ENCODE data around the gene NEDD8.

Gene NEDD8

DNA sequence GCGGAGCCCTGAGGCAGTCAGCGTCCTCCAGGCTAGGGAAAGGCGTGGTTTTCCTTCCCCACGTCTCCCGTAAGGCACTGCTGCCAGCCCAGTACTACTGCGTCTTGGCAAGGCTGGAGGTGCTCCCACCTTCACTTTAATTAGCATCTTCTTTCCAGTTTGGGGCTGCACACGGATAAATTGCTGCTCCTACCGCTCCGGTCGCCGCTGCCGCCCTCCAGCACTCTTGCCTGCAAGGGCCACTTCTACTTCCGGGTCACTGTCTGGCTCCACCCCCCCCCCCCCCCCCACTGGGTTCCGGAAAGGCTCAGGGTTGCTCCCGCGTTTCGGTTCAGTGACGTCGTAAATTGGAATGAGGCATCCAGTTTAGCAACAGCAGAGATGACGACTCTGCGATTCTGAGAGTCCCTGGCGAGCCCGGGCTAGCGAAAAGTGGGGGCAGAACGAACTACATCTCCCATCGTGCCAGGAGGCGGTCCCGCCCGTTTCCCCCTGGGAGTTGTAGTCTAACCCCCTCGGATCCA lies at the start of gene NEDD8:
Gene NEDD8 (minus strand): TSS at position 247 of the 524 bp plus-strand sequence. CDS start 100 bp downstream, at position 147.
- DNase-seq: peak; percentile 82

DNA sequence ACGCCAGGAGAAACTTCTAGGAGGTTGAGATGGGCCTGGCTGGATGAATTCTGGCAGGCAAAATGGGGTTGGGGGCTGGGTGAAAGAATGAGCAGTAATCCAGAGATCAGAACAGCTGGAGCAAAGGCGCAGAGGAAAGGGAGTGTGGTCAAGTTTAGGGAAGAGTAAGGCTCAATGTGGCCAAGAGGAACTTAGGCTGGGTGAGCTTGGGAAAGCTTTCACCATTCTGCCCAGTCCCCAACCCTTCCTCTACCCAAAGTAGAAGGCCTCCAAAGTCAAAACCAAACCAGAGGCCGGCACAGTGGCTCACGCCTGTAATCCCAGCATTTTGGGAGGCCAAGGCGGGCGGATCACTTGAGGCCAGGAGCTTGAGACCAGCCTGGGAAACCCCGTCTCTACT lies 49.5 kb upstream of the NEDD8 start:
- no peak for DNase-seq

DNA sequence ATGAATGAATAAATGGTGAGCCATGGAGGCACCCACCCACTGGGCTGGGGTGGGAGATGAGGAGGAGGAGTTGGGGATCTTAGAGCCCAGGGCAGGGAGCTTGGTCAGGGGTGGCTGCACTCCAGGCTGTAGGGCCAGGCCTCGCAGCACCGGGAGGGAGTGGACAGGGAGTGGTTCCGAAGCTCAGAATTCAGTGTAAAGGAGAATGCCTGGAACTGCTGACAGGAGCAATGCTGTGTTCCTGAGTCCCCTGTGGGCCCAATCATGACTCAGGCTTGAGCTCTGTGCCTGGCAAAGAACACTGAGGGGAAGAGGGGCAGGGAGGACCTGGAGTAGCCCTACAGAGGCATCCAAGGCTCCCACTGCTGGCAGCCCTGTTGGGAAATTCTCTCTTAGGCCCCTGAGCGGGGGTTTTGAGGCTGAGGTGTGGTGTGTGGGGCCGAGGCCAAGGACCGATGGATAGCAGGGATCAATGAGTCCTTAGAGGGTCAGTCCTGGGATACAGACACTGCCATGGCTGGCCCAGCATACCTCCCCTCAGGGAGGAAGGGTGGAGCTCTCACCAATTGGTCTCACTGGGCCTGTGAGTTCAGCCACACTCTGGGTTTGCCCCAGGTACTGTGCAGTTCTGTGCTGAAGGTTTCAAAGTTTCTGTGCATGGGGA lies 48.8 kb upstream of the NEDD8 start:
- DNase-seq: no peak

DNA sequence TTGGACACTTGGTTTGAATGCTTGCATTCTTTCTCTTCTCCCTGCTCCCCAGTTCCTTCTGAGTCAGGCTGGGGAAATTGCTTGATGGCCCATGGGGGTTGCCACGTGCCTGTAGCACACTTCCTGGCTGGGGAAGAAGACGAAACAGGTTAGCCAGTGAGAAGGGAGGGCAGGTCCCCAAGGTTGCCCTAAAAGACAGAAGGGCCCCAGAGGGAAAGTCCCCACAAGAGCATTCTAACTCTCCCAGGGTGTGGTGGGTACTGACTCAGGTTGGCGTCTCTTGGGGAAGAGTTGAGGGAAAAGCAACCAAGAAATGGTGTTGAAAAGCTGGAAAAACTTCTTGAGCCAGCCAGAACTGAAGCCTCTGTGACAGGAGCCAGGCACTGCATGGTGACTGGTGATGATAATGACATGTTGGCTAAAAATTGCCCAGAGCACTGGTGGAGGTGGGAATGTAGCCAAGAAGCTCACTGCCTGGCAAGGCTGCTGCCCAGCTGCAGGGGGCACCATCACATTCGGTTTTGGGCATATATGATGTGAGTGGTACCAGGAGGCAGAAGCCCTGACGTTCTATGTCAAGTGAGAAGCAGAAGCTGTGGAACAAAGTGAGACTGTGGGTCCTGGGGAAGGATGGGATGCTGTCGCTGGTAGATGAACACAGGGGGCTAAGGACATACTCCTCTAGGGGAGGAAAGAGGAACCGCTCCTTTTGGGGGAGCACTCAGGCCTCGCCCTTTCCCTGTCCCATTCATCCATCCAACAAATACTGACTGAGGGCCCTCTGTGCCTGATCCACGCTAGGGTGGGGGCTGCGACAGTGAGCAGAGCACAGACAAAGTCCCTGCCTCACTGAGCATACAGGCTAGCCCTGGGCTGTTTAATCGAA lies 47.4 kb upstream of the NEDD8 start:
- no peak for DNase-seq

DNA sequence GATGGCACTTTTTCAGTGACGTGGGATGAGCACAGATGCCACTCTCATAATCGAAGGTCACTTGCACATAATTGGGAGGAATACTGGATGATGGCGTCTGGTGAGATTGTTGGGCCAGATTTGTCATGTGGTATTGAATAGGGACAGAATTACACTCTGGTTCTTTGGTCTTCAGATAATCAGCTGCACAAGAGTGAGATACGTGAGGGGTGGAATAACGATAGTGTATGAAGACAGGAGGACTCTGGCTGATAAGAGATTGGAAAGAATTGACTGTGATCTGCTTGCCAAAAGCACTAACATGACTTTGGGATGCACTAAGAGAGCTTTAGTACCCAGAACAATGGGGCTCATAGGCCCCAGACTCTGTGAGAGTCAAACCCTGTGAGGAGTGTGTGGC lies 46.3 kb upstream of the NEDD8 start:
- DNase-seq: no peak

DNA sequence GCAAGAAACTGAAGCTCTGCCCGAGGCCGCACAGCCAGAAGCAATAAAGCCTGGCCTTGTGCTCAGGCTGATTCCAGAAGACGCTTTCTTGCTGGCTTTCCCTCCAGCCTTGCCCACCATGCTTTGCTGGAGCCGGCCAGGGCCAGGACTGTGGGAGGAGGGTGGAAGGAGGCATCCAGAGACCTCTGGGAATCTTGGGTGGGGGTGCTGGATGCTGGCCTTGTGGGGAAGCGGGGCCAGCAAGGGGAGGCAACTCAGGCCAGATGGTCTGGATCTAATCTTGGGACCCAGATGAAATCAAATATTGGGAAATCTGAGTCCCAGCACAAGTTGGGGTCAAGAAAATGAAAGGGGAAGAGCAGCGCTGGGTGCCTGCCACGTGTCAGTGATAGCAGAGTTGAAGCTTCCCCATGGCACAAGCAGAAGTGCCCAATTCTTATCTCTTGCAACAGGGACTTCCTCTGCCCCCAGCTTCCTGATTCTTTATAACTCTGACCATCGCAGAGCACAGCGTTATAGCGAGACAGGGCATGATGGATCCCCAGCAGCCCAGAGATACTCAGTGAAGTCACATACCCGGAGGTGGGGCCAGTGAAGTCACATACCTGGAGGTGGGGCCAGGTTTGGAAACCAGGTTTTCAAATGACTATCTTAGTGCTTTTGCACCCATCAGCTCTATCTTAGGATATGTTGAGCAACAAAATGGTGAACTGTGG lies 45.6 kb upstream of the NEDD8 start:
- no peak for DNase-seq

DNA sequence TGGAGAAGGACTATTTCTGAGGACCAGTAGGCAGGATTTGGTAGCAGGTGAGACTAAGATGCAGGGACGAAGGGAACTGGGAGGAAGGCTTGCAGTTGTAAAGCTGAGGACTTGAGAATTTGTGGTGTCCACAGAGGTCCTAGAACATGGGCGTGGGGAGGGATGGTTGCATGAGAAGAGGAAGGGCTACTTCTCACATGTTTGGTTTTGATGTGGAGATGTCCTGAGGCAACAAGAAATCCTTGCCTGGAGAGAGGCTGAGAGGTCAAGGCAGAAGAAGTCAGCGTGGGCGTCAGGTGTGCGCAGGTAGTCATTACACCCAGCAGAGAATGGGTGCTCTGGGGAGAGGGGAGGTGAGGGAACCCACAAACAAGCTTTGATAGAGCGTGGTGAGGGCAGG lies 44.9 kb upstream of the NEDD8 start:
- no peak for DNase-seq

DNA sequence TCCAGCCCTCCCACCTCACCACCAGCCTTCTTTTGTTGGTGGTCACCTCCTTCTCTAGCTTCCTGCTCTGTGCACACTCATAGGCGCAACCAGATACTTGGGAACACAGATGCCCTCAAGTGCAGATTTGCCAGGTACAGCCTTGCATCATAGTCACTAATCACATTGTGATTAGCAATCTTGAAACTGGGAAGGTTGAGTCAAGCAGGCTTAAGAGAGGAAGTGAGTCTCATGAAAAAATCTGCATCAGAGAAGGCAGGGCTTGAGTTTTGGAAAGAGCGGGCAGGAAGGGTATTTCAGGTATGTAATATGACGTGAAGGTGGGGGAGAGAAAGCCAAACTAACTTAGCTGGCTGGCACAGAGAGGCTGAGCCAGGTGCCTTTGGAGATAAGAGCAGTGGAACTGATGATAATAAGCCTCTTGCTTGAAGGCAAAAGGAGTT lies 42.0 kb upstream of the NEDD8 start:
- DNase-seq: no peak

DNA sequence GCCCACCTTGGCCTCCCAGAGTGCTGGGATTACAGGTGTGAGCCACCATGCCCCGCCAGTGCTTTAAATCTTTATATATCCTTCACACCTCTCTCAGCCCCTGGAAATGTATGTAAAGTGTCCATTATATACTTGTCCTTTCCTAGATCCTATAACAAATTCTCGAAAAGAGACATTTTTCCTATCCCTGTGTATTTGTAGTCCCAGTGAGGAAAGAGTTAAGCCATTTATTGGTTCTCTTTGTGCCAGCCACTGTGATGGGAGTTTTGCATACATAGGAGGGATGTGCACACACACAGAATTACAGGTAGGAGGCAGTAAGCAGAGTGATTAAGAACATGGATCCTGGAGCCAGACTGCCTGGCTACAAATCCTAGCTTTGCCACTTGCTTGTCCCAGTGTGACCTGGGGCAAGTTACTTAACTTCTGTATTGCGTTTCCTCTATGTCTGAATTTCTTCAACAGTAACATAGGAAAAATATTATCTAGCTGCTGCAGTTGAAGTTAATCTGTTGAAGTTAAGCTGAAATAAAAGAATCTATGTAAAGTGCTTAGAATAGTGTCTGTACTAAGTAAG lies 41.3 kb upstream of the NEDD8 start:
- no peak for DNase-seq

DNA sequence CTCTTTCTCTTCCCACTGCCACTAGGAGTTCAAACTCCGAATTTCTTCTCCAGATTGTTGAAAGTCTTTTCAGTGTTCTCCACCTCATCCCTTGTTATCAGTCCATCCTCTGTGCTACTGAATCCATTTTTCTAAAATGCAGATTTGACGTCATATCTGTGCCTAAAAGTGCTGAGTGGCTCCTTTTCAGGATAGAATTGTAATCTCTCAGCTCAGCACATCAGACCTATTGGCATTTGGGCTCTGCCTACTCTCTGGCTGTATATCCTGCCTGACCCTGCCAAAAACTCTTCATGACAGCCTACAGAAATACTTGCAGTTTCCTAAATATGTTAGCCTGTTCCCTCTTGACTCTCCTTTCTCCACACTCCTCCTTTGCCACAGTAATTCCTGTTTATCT lies 40.3 kb upstream of the NEDD8 start:
- no peak for DNase-seq

DNA sequence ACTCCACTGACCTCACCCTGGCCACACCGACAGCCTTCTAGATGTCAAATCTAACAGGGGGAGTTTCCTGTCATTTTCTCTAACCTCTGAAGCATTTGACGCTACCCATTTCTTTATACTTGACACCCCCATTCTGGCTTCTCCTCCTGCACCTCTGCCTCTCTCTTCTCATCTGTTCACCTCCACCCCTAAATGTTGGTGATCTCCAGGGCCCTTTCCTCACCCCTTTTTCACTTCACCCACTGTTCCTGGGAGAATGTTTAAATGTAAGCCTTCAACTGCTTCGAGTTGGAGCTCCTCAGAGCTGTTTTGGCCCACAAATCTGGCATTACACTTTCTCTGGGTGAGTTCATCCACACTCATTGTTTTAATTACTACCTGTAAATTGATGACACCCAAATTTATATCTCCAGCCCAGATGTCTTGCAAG lies 39.7 kb upstream of the NEDD8 start:
- DNase-seq: no peak

DNA sequence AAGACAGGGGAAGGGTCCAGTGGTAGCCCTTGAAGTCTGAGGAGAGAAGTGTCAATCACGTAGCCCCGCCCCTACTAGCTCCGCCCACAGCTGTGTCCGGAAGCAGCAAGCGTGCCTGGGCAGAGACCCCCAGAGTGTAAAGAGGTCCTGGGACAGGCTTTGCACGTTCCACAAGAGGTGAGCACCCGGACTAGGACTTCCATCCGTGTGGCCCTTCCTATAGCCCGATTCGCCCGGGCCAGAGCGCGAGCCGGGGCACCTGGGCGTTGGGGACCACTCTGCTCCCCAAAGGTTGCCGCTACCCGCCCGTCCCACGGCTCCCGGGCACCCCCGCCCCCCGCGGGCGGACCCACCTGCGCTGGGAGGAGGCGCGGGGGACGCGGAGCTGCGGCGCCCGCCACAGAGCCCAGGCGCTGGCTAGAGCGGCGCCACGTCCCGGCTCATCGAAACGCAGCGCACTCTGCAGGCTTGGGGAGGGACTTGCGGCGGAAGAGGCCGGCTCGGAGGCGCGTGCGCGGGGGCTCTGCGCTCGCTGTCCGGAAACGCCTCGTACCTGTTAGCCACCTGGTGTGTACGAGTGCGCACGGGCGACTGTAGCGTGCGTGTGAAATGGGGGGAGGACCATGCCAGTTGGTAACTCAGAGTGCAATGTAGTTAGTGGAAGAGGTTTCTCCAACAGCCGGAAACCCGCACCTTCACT lies 39.1 kb upstream of the NEDD8 start, which contains the start of gene RABGGTA:
Gene RABGGTA (minus strand): TSS at position 464 of the 700 bp plus-strand sequence. CDS start 482 bp downstream, outside the sequence.
- DNase-seq: peak; percentile 91

DNA sequence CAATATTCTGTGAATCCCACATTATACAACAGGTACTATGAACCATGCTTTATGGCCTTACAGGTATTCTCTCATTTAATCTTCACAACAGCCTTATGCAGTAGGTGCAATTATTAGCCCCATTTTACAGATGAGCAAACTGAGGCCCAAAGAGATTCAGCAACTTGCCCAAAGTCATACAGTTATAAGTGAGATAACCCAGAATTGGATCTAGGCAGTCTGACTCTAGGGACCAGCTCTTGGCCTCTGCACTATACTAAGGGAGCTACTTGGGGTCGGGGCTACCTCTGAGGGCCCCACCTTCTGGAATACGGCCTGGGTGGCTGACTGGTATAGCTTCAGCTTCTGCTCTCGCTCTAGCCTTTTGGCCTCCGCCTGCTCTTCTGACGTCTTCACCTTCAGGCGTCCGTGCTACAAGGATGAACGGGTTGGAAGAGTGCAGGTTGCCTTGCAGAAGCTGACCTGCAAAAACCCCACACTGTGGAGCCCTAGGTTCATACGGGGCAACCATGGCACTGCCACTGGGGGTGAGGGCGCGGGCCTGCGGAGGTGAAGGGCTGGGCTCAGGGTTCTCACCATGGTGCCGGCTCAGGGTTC lies 38.5 kb upstream of the NEDD8 start:
- DNase-seq: peak; percentile 57

DNA sequence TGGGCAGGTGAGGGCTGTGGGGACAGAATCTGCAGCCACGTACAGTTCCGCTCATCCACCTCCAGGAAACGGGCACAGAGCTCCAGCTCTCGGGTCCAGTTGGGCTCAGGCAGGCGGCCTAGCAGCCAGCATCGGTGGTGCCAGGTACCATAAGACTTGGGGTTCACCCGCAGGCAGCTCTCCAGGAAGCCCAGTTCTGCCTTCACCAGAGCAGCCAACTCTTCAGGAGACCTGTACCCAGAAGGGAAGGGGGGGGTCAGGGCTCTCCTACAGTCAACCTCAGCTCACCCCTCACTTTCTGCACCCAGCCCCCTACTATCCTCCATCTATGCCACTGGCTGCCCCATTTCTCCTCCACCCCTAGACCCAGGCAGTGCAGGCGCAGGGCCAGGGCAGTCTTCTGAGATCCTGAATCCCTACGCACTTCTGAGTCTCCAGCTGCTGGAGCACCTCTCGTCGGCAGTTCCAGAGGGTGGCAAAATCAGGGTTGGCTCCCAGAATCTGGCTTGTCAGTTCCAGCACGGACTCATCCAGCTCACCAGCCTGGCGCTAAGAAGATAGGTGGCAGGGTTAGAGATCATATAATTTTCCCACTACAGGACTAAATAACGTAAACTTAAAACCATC lies 37.9 kb upstream of the NEDD8 start:
- no peak for DNase-seq

DNA sequence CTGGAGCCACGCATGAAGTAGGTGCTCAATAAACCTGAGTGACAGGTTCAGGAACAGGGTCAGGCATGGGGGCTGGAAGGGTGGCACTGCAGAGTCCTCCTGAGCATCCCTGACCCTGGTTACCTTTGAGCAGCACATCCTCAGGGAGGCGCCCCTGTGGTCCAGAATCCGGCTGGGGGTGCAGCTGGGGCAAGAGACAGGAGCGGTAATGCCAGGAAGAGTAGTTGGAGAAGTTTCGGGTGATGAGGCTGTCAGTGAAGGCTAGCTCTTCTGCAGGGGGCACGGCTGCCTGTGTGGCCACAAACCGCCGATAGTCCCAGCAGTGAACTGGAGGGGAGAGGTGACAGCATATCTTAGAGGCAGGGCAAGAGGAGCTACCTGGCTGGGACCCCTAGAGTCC lies 37.2 kb upstream of the NEDD8 start:
- no peak for DNase-seq

DNA sequence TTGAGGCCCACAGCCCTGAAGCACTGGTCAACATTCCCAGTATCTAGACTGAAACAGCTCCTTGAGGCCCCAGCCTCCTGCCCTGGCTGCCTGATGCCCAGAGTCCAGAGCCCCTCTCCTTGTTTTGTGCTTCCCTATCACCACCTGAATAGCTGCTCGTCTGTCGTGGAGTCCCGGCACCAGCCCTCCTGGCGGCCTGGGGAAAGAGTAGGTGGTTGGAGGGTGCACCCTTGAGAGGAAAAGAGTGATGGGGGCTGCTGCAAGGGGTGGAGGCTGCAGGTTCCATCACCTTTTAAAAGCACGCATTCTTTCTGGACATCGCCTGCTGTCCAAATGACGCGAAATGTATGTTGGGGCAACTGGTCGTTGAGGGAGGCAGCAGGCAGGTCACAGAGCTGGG lies 36.1 kb upstream of the NEDD8 start:
- DNase-seq: no peak

DNA sequence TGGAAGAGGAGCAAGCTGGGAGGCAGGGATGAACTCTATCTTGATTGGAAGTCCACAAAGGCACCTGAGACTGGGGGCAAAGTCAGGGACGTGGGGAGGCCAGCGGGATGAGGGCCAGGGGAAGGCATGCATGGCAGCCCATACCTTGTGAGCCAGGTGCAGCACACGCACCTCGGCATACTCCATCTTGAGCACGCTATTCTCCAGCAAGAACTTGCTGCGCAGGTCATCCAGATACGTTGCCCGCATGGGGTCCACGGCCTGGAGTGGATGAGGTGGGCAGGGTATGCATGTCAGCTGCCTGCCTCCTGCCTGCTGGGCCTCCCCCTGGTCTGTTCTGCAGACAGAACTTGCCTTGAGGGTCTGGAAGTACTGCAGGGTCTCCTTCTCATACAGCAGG lies 35.3 kb upstream of the NEDD8 start:
- no peak for DNase-seq

DNA sequence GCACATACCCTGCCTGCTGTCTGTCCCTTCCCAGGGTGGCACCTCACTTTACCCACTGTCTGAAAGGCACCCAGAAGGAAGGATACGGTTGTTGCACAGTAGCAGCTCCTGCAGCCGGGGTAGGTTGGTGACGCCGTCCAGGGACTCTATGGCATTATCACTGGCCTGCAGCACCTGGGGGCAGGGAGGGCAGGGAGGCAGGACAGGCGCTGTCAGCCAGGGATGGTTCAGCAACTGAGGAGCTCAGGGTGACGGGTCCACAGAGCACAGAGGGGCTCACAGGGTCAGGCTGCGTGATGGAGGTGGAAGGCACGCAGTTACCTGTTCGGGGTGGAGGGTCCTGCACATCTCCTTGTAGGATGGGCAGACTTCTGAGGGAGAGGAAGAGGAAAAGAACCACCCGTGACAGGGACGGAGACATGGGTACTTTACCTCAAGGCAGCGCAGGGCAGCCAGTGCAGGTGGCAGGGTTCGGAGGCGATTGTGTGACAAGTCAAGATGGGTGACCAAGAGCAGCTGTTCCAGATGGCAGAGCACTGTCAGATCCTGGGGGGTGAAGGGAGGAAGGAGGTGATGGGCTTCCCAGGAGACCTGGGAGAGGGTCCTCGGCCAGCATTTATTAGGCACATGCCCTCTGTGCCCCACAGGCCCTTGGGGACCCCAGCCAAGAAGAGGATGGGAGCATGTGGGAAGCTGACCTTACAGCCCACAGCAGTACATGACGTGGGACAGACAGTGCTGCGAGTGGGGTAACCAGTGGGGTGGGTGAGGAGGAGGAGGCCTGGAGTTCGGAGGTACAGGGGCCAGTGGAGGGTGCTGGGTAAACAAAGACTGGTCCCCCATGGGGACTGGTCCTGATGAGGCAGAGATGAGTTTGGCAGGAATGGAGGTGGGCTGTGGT lies 34.4 kb upstream of the NEDD8 start:
- DNase-seq: no peak

DNA sequence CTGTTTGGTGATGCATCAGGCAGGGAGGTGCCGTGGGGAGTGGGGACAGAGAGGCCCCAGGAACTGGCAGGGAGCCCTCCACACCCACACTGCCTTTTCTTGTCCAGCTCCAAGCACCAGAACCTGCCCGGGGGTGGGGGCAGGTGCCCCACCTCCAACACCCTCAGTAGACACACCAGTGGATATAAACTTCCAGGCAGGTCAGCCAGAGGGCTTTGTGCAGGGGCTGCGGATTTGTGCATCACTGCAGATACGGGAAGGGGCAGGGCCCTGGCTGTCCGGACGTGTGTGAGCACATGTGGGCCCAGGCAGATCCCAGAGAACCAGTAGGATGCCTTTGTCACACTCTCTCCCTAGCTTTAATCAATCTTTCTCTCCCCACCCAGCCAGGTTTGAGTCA lies 32.1 kb upstream of the NEDD8 start:
- DNase-seq: no peak

DNA sequence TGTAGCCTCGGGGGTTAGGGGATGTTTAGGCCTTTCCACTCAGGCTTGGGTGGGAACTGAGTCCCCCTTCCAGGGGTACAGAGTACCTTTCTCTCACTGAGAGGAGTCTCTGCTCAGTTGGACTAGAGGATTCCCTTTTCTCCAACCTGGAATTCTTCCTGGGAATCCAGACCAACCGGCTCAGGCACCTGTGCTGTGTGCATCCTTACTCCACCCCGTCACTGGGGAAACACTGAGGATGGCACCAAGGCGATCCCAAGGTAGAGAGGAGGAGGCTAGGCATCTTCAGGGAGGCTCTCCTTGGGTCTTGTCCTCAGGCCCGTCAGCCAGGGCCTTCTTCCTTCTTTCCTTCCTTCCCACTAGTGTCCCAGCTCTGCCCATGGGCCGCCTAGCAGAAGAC lies 31.7 kb upstream of the NEDD8 start:
- DNase-seq: no peak

Measured in DMS153 (cell line).